Panc1 (cell line): ENCODE data around the gene LOXL4. TPM values are rescaled to one million over a fixed set of nuclear protein-coding genes. Genes with fewer than 3 reads are reported as not detected.

Experiments used
- ATAC-seq: fragments of 200-7000 bp; cut with Tn5 transposase; 2 replicates; pipeline ENCODE4 v1.9.1; 2020; ENCODE audit warnings: mild to moderate bottlenecking, moderate library complexity
- BruUV-seq: library from RNA; stranded (reverse); fragments of 400-500 nt; replicated peaks from 2 replicates; lab custom pipeline; 2021; lab: Mats Ljungman, UMichigan
- CTCF ChIA-PET: fragments of 300-600 bp; sonication (Branson Sonifier 250); formaldehyde crosslinking; loops from one replicate; lab custom pipeline; 2022; ENCODE audit warnings: antibody characterized with exemption; lab: Charles Lee
- POLR2A ChIA-PET: fragments of 300-600 bp; sonication (Branson Sonifier 250); formaldehyde crosslinking; loops from one replicate; lab custom pipeline; 2022; ENCODE audit warnings: antibody characterized with exemption; lab: Charles Lee
- DNase-seq: peaks from one replicate; pipeline ENCODE4 v3.0.0-alpha.2; 2010; ENCODE audit warnings: low read depth, low spot score
- H3K27ac ChIP-seq: 2 replicates; pipeline ENCODE4 v1.5.1; 2011; ENCODE audit warnings: mild to moderate bottlenecking, low read length, inconsistent platforms
- H3K27me3 ChIP-seq: fragments of 200-500 bp; sonication (Bioruptor generic); 2 replicates; pipeline ENCODE4 v1.6.0; 2014; ENCODE audit warnings: low read length, inconsistent platforms; ENCODE audit not compliant: control insufficient read depth, insufficient read depth
- H3K36me3 ChIP-seq: fragments of 200-500 bp; sonication (Bioruptor generic); 2 replicates; pipeline ENCODE4 v1.5.1; 2014; ENCODE audit warnings: inconsistent platforms, mild to moderate bottlenecking, low read length, moderate library complexity; ENCODE audit not compliant: control insufficient read depth, insufficient read depth
- H3K4me1 ChIP-seq: 2 replicates; pipeline ENCODE4 v1.5.1; 2011; ENCODE audit warnings: inconsistent platforms, mild to moderate bottlenecking, low read length, moderate library complexity; ENCODE audit not compliant: control insufficient read depth, insufficient read depth
- H3K4me3 ChIP-seq, 2 experiments: 2 replicates each; pipeline ENCODE4 v1.5.1; 2011 to 2012; ENCODE audit warnings: low read depth in 2 of 2, low read length in 2 of 2, mild to moderate bottlenecking in 2 of 2, inconsistent platforms in 1 of 2, moderate library complexity in 1 of 2
- H3K9me3 ChIP-seq: fragments of 200-500 bp; sonication (Bioruptor generic); 2 replicates; pipeline ENCODE4 v1.5.1; 2014; ENCODE audit warnings: low read depth, mild to moderate bottlenecking, inconsistent platforms, low read length, moderate library complexity; ENCODE audit not compliant: control insufficient read depth, insufficient read depth
- CTCF ChIP-seq: fragments of 450-650 bp; IDR thresholded peaks from 2 replicates; pipeline ENCODE4 v1.5.1; 2017; ENCODE audit warnings: mild to moderate bottlenecking
- POLR2AphosphoS5 ChIP-seq: IDR thresholded peaks from 2 replicates; pipeline ENCODE4 v1.6.1; 2012; ENCODE audit warnings: mild to moderate bottlenecking, low read depth, low read length, moderate library complexity
- REST ChIP-seq, 2 experiments: IDR thresholded peaks; 2 replicates each; pipeline ENCODE4 v1.6.1; 2011 to 2012; ENCODE audit warnings: low read depth in 2 of 2, control low read depth in 1 of 2, low read length in 1 of 2, mild to moderate bottlenecking in 1 of 2, moderate library complexity in 1 of 2; ENCODE audit not compliant: insufficient read depth in 1 of 2
- SIN3A ChIP-seq: IDR thresholded peaks from 2 replicates; pipeline ENCODE4 v1.6.1; 2012; ENCODE audit warnings: low read depth, mild to moderate bottlenecking, low read length, moderate library complexity, borderline replicate concordance; ENCODE audit not compliant: insufficient read depth
- TCF7L2 ChIP-seq: IDR thresholded peaks from 2 replicates; pipeline ENCODE4 v1.6.1; 2011; ENCODE audit warnings: mild to moderate bottlenecking, low read depth, low read length, inconsistent platforms
- in situ Hi-C: cut with HindIII; loops from 2 replicates; pipeline ENCODE4 v1.10.0; 2016; ENCODE audit warnings: low sequenced_read_pairs, low pct_unique_long_range_greater_than_20kb
- intact Hi-C: fragments of 100-400 bp; cut with micrococcal nuclease; formaldehyde crosslinking; loops from one replicate; pipeline ENCODE4 v1.10.0; 2022; ENCODE audit not compliant: unreplicated experiment
- total RNA-seq: library from RNA; stranded (reverse); gene quantifications from one replicate; pipeline ENCODE4 v1.2.1, GENCODE V29; 2021; ENCODE audit not compliant: unreplicated experiment

The LOXL4 gene
- total RNA-seq, 1 experiment from 2014 or later: 17.7 TPM

- CTCF ChIA-PET: no interaction called here
- no peak for DNase-seq
- no peak for TF ChIP-seq TCF7L2
- no peak for TF ChIP-seq SIN3A
- TF ChIP-seq POLR2AphosphoS5: no peak
- no peak for TF ChIP-seq REST (IDR thresholded peaks at IDR 0.05; ENCODE audit: insufficient read depth in 1 of 2, low read depth in 2 of 2, low read length in 1 of 2)
- no peak for TF ChIP-seq CTCF
- H3K27ac ChIP-seq: no peak overlapping the region
- intact Hi-C loops: no loop called here
- in situ Hi-C loops: no loop called here
- H3K27me3 ChIP-seq: peaks cover 19% of the 10 kb centered on the region
- POLR2A ChIA-PET: no interaction called here
- H3K4me1 ChIP-seq: no peaks in the 10 kb centered on the region
- H3K4me3 ChIP-seq: no peak overlapping the region
- H3K9me3 ChIP-seq: no peaks in the 10 kb centered on the region
- no peaks in the 10 kb centered on the region for H3K36me3 ChIP-seq
- no TSS peak for BruUV-seq
- ATAC-seq: no peak
Observed at GRCh38 chr10:98285416-98285815, 17.4 kb upstream of the LOXL4 start.

GRCh38 chr10:98276311-98276710 lies 8.3 kb upstream of the LOXL4 start:
- no peak for TF ChIP-seq CTCF
- TF ChIP-seq REST (IDR thresholded peaks at IDR 0.05; ENCODE audit: insufficient read depth in 1 of 2, low read depth in 2 of 2, low read length in 1 of 2): no peak
- no peak for TF ChIP-seq SIN3A
- no peak for TF ChIP-seq POLR2AphosphoS5
- TF ChIP-seq TCF7L2: no peak
- no peak for DNase-seq
- no TSS peak for BruUV-seq
- in situ Hi-C loops (no loop called here), intact Hi-C loops (no loop called here)
- no peak for ATAC-seq
- no peaks in the 10 kb centered on the region for H3K36me3 ChIP-seq
- H3K9me3 ChIP-seq: no peaks in the 10 kb centered on the region
- H3K27me3 ChIP-seq: peaks cover 10% of the 10 kb centered on the region; the same call in 1 of the 2 replicates
- ChIA-PET POLR2A (no interaction called here), CTCF (interaction anchor here (0.7 kb wide), 1 partner anchor 34 kb away, joined by 6 read pairs; no protein-coding TSS in a partner anchor)
- H3K27ac ChIP-seq: no peak overlapping the region
- H3K4me1 ChIP-seq: peaks cover under 1% of the 10 kb centered on the region; the same call in 1 of the 2 replicates
- H3K4me3 ChIP-seq: no peak overlapping the region
